Urinary bladder (tissue), 4 donors: Measurements from ENCODE around the gene MGAT5B. TPM values are rescaled to one million over a fixed set of nuclear protein-coding genes. Genes with fewer than 3 reads are reported as not detected.
A peak's percentile ranks its signal among the peaks of the same experiment; 100 is the strongest.

Source experiments
- DNase-seq: peaks from one replicate; pipeline ENCODE4 v3.0.0-alpha.2; 2015; ENCODE audit errors: extremely low spot score
- H3K27ac ChIP-seq: one replicate; pipeline ENCODE4 v1.5.1; 2013; ENCODE audit warnings: low read depth, mild to moderate bottlenecking, moderate library complexity
- H3K36me3 ChIP-seq: one replicate; pipeline ENCODE4 v1.6.1; 2013; ENCODE audit warnings: mild to moderate bottlenecking, moderate library complexity; ENCODE audit not compliant: insufficient read depth
- H3K4me1 ChIP-seq: one replicate; pipeline ENCODE4 v1.6.1; 2013; ENCODE audit warnings: mild to moderate bottlenecking, moderate library complexity; ENCODE audit not compliant: insufficient read depth
- H3K4me3 ChIP-seq: one replicate; pipeline ENCODE4 v1.5.1; 2013; ENCODE audit warnings: low read depth, low read length
- WGBS: extraction: QIAGEN DNeasy Blood & Tissue Kit; methylation state at CpG from one replicate; pipeline ENCODE4 v1.1.7; 2013; 5-methylcytosine and 5-hydroxymethylcytosine counted together
- polyA plus RNA-seq: library from polyadenylated mRNA; stranded (reverse); fragments of 200-250 nt; gene quantifications from one replicate; pipeline ENCODE4 v1.2.3, GENCODE V29; 2013
- total RNA-seq: library from RNA; depleted of rRNA; stranded (reverse); fragments of >200 nt; gene quantifications from one replicate; pipeline ENCODE4 v1.2.3, GENCODE V29; 2014
- donor health status: healthy with polysubstance abuse.
- donor health status: healthy.

The MGAT5B gene, protein sequence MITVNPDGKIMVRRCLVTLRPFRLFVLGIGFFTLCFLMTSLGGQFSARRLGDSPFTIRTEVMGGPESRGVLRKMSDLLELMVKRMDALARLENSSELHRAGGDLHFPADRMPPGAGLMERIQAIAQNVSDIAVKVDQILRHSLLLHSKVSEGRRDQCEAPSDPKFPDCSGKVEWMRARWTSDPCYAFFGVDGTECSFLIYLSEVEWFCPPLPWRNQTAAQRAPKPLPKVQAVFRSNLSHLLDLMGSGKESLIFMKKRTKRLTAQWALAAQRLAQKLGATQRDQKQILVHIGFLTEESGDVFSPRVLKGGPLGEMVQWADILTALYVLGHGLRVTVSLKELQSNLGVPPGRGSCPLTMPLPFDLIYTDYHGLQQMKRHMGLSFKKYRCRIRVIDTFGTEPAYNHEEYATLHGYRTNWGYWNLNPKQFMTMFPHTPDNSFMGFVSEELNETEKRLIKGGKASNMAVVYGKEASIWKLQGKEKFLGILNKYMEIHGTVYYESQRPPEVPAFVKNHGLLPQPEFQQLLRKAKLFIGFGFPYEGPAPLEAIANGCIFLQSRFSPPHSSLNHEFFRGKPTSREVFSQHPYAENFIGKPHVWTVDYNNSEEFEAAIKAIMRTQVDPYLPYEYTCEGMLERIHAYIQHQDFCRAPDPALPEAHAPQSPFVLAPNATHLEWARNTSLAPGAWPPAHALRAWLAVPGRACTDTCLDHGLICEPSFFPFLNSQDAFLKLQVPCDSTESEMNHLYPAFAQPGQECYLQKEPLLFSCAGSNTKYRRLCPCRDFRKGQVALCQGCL
- 0.63 TPM for total RNA-seq
- 0.38 TPM for polyA plus RNA-seq

DNA sequence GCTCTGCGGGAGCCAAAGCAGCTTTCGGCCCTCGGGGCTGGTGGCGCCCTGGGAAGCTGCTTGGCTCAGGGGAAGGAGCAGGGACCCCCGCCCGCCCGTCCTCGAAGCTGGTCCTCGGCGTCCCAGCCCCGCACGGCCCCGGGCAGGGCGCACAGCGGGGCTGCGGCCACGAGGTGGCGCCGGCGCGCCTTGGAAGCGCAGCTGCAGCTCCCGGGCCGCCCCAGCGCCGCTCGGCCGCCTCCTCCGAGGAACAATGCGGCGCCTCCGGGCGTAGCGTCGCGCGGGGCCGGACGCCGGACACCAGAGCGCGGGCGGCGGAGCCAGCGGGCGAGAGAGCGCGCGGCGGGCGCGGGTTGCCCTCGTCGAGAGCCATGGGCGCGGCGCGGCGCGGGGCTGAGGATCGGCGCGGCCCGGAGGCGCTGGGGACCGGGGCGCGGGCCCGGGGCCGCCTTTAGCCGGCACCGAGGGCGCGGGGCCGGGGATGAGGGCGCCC lies at the start of gene MGAT5B:
Gene MGAT5B, plus strand, starts transcription at position 229 of the 493 bp plus-strand sequence. CDS start 626 bp downstream, outside the sequence.
- Histone ChIP-seq H3K36me3 (no peaks in the 10 kb centered on the region), H3K4me1 (no peaks in the 10 kb centered on the region), H3K4me3 (peak within 1 kb of the TSS; percentile 42), H3K27ac (no peak within 1 kb of the TSS)
- peak; percentile 5 for DNase-seq
- under 1% methylated on average over 76 of the region's 76 CpGs for WGBS

DNA sequence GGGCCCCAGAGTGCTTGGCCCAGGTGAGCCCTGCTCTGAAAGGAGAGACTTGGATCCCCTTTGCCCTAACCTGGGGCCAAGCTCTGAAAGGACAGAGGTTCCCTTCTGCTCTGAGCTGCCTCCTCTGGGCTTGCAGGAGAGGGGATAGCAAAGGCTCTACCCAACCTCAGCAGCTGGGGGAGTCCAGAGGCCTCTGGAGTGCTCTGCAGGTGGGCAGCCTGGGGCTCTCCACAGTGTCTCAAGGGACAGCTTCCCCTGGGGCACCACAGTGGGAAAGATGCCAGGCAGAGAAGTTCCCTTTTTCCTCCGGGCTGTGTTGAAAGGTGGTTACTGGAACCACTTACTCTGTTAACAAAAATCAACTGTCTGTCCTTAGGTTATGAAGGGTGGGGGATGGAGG lies 48.2 kb upstream of the MGAT5B start:
- Histone ChIP-seq H3K36me3 (no peaks in the 10 kb centered on the region), H3K27ac (no peak overlapping the region), H3K4me3 (no peak overlapping the region), H3K4me1 (no peaks in the 10 kb centered on the region)
- DNase-seq: no peak
- 37% methylated on average over 1 of the region's 1 CpG for WGBS

DNA sequence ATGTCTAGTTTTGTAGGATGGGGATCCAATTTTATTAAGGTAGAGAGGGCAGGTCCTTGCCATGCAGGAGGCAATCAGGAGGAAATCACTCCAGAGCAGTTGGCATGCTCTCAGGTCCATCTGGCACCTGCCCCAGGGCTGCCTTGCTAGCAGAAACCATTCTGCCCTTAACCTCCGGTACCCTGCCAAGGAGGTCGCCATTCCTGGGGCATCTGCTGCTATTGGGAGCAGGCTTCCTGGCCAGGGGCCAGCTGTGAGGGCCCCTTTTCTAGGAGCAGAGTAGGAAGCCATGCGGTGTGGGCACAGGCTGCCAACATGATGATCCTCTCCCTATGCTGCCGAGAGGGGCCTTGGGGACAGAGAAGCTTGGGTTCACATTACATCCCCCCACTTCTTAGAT lies 47.6 kb upstream of the MGAT5B start:
- Histone ChIP-seq H3K4me1 (no peaks in the 10 kb centered on the region), H3K36me3 (no peaks in the 10 kb centered on the region), H3K27ac (no peak overlapping the region), H3K4me3 (no peak overlapping the region)
- DNase-seq: no peak
- 64% methylated on average over 4 of the region's 4 CpGs for WGBS

DNA sequence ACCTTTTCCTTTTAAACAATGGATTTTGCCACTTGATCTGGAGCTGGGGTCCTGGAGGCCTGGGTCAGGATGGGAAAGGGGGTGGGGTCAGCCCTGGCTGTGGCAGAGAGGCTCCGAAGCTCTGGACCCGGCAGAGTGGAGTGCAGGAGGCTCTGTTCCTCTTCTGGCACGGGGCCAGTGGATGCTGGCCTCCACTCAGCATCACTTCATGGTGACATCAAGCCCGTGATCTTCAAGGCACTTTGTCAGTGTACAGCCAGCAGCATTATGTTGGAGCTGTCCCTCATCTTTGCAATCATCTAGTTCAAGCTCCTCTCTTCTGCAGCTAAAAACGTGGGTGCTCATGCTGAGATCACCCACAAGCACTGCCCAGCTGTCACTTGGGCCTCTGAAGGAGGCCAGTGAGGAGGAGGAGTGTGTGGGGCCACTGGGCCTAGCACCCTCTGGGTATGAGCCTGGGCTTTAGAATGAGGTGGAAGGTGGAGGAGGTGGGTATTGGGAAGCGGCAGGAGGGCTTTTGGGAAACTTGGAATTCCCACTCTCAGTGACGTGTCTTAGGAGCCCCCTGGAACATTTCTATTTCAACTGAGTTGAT lies 45.9 kb upstream of the MGAT5B start:
- Histone ChIP-seq H3K4me3 (no peak overlapping the region), H3K36me3 (no peaks in the 10 kb centered on the region), H3K4me1 (no peaks in the 10 kb centered on the region), H3K27ac (no peak overlapping the region)
- DNase-seq: no peak
- 62% methylated on average over 7 of the region's 7 CpGs for WGBS

DNA sequence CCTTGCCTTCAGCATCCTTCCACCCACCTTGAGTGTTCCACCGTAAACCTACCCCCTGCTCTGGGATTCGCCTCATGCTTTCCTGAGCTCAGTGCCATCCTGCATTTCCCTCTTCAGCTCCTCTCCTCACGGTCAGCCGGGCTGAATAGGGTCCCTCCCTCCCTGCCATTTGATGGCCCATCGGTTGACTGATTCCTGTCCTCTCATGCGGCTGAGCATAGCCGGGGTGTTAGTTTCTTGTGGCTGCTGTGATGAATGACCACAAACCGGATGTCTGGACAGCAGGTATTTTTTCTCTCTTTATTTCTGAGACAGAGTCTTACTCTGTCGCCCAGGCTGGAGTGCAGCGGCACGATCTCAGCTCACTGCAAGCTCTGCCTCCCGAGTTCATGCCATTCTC lies 44.1 kb upstream of the MGAT5B start:
- WGBS: 78% methylated on average over 12 of the region's 12 CpGs
- H3K4me3 ChIP-seq: no peak overlapping the region
- H3K36me3 ChIP-seq: no peaks in the 10 kb centered on the region
- no peak for DNase-seq
- H3K27ac ChIP-seq: no peak overlapping the region
- no peaks in the 10 kb centered on the region for H3K4me1 ChIP-seq

DNA sequence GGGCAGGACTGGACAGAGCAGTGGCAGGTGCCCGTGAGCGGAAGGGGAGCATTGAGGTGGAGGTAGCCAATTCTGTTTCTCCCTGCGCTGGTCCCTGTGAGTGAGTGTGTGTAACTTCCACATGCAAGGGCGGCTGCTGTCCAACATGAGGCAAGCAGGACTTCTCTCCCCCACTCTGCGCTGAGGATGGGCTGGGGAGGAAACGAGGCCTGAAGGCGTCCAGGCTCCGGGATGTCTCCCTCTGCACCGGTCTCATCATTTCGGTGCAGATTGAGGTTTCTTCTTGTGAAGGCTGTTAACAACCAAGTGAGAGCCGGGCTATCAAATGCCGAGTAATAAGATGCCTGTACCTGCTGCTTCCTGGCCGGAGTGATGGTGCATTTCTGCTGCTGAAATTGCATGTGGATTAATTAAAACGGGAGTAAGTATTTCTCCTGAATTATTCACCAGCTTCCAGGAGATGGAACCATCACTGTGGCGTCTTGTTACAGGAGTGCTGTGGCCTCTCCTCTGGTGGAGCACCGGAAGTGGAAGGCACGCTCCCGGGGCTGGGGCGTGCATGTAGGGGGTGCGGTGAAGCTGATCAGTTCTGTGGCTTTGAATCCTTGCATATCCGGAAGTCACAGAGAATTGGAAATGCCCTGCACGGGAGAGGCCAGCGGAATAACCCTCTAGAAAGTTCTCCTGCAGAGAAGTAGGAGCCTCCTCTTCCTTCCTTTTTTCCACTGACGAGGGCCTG lies 41.7 kb upstream of the MGAT5B start:
- WGBS: 56% methylated on average over 24 of the region's 24 CpGs
- Histone ChIP-seq H3K4me1 (no peaks in the 10 kb centered on the region), H3K4me3 (no peak overlapping the region), H3K36me3 (no peaks in the 10 kb centered on the region), H3K27ac (no peak overlapping the region)
- no peak for DNase-seq

DNA sequence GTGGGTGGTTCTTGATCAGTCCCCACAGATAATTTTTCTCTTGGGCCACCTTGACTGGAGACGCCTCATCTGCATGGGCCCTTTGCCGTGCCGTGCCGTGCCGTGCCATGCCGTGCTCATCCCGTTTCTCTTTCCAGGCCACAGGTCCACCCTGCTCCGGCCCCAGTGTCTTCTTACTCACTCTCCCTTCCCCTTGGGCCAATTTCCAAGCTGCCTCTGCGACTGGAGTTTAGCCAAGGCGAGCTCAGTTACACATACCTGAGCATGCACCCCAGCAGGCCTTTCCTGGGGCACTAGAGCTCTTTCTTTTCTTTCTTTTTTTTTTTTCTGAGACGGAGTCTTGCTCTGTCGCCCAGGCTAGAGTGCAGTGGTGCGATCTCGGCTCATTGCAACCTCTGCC lies 40.5 kb upstream of the MGAT5B start:
- Histone ChIP-seq H3K4me3 (no peak overlapping the region), H3K36me3 (no peaks in the 10 kb centered on the region), H3K4me1 (no peaks in the 10 kb centered on the region), H3K27ac (no peak overlapping the region)
- DNase-seq: no peak
- 76% methylated on average over 14 of the region's 14 CpGs for WGBS

DNA sequence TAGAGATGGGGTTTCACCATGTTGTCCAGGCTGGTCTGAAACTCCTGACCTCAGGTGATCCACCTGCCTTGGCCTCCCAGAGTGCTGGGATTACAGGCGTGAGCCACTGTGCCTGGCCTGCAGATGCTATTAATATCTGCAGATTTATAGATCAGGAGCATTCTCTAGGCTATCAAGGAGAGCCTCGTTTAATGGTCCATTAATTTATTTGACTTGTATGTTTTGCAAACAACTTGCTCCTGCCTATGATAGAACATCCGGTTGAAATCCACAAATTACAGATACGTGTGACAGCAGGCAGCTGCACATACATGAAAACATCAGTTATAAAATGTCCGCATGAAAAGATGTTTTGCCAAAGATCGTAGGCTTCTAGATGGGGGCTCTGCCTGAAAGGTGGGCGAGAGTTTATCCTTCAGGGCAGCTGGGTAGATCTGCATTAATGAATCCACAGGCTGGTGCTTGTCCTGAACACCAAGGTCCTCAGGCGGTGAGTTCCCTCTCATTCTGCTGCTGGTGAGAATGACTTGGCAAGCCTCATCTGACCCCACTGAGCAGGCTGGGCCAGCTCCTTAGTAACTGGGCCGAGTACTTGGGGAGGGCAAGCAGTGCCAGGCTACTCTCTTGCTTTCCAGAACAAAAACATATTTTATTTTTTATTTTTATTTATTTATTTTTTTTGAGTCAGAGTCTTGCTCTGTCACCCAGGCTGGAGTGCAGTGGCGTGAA lies 37.1 kb upstream of the MGAT5B start:
- Histone ChIP-seq H3K27ac (no peak overlapping the region), H3K36me3 (no peaks in the 10 kb centered on the region), H3K4me3 (no peak overlapping the region), H3K4me1 (no peaks in the 10 kb centered on the region)
- DNase-seq: no peak
- 71% methylated on average over 10 of the region's 10 CpGs for WGBS

DNA sequence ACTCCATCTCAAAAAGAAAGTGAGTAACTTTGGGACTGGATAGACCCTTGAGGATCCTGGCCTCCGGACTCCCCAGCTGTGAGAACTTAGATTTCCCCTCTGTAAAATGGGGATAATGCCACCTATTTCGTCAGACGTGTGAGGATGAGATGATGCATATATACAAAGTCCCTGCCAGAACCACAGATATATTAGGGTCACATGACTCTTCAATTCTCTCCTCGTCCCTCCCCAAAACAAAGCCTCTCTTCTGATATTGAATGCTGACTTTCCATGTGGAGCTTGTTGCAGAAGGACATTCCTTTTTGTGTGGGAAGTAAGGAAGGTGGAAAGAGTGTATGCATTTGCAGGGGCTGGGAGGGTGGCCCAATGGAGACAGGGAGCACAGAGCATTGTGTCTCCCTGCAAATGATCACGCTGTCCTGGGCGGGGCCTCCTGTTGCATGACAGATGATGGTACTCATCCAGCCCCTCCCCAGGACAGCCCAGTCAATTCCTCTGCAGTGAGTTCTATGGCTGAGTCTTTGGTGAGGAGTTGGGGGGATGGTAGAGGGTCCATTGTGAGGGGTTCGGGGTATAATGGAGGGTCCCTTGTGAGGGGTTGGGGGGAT lies 35.1 kb upstream of the MGAT5B start:
- DNase-seq: no peak
- Histone ChIP-seq H3K36me3 (no peaks in the 10 kb centered on the region), H3K4me1 (no peaks in the 10 kb centered on the region), H3K4me3 (no peak overlapping the region), H3K27ac (no peak overlapping the region)
- WGBS: 80% methylated on average over 7 of the region's 7 CpGs

DNA sequence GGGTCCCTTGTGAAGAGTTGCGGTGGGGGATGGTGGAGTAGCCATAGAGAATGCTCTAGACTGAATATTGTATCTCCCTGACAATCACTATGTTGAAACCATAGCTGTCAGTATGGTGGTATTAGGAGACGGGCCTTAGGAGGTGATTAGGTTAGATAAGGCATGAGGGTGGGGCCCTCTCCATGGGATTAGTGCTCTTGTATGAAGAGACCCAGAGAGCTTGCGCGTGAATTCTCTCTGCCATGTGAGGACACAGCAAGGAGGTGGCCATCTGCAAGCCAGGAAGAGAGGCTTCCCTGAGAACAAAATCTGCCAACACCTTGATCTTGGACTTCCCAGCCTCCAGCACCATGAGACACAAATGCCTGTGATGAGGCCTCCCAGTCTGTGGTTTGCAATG lies 34.5 kb upstream of the MGAT5B start:
- no peak for DNase-seq
- H3K4me1 ChIP-seq: no peaks in the 10 kb centered on the region
- no peaks in the 10 kb centered on the region for H3K36me3 ChIP-seq
- 88% methylated on average over 4 of the region's 4 CpGs for WGBS
- H3K4me3 ChIP-seq: no peak overlapping the region
- no peak overlapping the region for H3K27ac ChIP-seq

DNA sequence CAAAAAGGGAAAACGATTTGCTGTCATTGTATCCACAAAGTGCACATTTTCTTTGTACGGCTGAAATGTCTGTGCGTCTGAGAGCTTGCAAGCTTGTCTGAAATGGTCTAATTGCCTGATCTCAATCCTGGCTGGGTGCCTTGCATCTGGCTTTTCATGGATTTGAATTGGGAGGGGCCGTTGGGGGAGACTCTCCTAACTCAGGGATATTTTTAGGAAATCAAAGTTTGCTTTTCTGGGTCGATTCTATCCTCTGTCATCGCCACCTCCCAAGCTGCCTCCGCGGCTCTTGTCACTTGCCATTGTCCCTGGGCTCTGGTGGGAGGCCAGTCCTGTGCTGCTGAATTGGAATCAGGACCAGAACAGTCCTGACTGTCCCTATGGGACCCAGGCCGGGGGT lies 33.3 kb upstream of the MGAT5B start:
- no peak for DNase-seq
- H3K27ac ChIP-seq: no peak overlapping the region

DNA sequence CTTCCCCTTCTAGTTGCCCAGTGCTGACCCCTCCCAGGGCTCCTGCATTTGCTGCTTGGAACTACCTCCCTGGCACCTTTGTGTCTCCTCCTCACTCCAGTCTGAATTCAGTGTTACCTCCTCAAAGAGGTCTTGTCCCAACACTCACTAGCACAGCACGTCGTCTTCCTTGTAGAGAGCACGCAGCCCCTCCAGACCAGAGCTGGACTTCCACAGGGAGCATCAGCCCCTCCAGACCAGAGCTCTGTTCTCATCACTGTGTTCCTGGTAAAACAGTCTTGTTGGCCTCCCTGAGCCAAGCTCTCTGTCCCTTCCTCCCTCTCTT lies 27.8 kb upstream of the MGAT5B start:
- H3K4me3 ChIP-seq: no peak overlapping the region
- H3K36me3 ChIP-seq: no peaks in the 10 kb centered on the region
- H3K4me1 ChIP-seq: no peaks in the 10 kb centered on the region
- 25% methylated on average over 3 of the region's 3 CpGs for WGBS
- H3K27ac ChIP-seq: no peak overlapping the region
- no peak for DNase-seq

More for the DNA sequence above, 33.3 kb upstream of the MGAT5B start:
- 50% methylated on average over 9 of the region's 9 CpGs for WGBS
- H3K36me3 ChIP-seq: no peaks in the 10 kb centered on the region
- H3K4me1 ChIP-seq: no peaks in the 10 kb centered on the region
- H3K4me3 ChIP-seq: no peak overlapping the region
